CD4-positive, alpha-beta T cell treated with Interferon alpha-2 for 1 hour (primary cell): ENCODE data around the gene FLOT1.
"Not testable (repeated sequence)": the region's sequence is repeated elsewhere in the genome, so short reads cannot be mapped to it uniquely, and the experiment has no call there.

Experiments
- DNase-seq, 2 donors: peaks; one replicate each; pipeline ENCODE4 v3.0.0-alpha.2; 2020 to 2022

Gene FLOT1

GRCh38 chr6:30743099-30744053, 889 bp upstream of the FLOT1 start:
- DNase-seq = peak; percentile 24 to 49

- DNase-seq = no peak
Measured at GRCh38 chr6:30741789-30742315, 635 bp downstream of the FLOT1 start.

GRCh38 chr6:30741063-30741779, 1.3 kb downstream of the FLOT1 start:
- no peak for DNase-seq

GRCh38 chr6:30740540-30740870, 2.0 kb downstream of the FLOT1 start:
- DNase-seq = no peak

- DNase-seq = no peak
Measured at GRCh38 chr6:30738532-30738931, 4.0 kb downstream of the FLOT1 start.

- DNase-seq = no peak
Measured at GRCh38 chr6:30735668-30736314, 6.7 kb downstream of the FLOT1 start.

- no peak for DNase-seq
Measured at GRCh38 chr6:30732237-30732943, 10.1 kb downstream of the FLOT1 start.

GRCh38 chr6:30730601-30731435, 11.7 kb downstream of the FLOT1 start:
- peak; percentile 84 to 88 for DNase-seq

- DNase-seq = no peak
Measured at GRCh38 chr6:30727920-30728553, 14.4 kb downstream of the FLOT1 start.

- no peak for DNase-seq
Measured at GRCh38 chr6:30726506-30727413, 15.7 kb downstream of the FLOT1 start.

- no peak for DNase-seq
Measured at GRCh38 chr6:30725713-30726505, 16.6 kb downstream of the FLOT1 start.

GRCh38 chr6:30724906-30725667, 17.4 kb downstream of the FLOT1 start:
- DNase-seq = no peak

- DNase-seq = not testable (repeated sequence)
Measured at GRCh38 chr6:30723843-30724741, 18.4 kb downstream of the FLOT1 start.

GRCh38 chr6:30723159-30723842, 19.2 kb downstream of the FLOT1 start:
- DNase-seq = not testable (repeated sequence)

GRCh38 chr6:30722280-30723112, 20.0 kb downstream of the FLOT1 start:
- DNase-seq = peak; percentile 80 to 88

- DNase-seq = peak in 1 of 2 donors; percentile 29
Measured at GRCh38 chr6:30722025-30722279, 20.5 kb downstream of the FLOT1 start.
